ENCODE results near the gene RFX2.

DNA sequence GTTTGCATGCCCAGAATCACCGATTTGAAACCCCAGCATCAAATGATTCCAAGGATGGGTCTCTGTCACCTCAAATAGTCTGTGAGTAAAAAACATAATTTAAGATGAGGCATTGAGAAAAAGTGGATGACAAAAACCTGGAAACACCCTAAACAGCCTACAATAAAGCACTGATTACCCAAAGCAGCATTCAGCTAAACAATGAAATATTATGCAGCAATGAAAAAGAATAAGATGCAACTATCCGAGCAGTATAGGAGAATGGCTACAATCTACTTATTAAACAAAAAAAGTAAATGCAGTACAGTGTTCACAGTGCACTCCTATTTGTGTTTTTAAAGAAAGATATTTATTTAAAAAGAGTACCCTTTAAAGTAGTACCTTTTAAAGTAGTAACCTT, 7.7 kb upstream of the RFX2 start:
- no peak for TF ChIP-seq TAF1 (conservative IDR thresholded peaks at IDR 0.05)
- no peak for TF ChIP-seq ATF3 (IDR thresholded peaks at IDR 0.05)
- TF ChIP-seq, protein P1, sequence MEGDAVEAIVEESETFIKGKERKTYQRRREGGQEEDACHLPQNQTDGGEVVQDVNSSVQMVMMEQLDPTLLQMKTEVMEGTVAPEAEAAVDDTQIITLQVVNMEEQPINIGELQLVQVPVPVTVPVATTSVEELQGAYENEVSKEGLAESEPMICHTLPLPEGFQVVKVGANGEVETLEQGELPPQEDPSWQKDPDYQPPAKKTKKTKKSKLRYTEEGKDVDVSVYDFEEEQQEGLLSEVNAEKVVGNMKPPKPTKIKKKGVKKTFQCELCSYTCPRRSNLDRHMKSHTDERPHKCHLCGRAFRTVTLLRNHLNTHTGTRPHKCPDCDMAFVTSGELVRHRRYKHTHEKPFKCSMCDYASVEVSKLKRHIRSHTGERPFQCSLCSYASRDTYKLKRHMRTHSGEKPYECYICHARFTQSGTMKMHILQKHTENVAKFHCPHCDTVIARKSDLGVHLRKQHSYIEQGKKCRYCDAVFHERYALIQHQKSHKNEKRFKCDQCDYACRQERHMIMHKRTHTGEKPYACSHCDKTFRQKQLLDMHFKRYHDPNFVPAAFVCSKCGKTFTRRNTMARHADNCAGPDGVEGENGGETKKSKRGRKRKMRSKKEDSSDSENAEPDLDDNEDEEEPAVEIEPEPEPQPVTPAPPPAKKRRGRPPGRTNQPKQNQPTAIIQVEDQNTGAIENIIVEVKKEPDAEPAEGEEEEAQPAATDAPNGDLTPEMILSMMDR (IDR thresholded peaks at IDR 0.05; ENCODE audit: low read depth, low read length, missing input control): no peak
- no peak for TF ChIP-seq SP1 (IDR thresholded peaks at IDR 0.05)
- no peak for TF ChIP-seq RAD21 (IDR thresholded peaks at IDR 0.05)
- TF ChIP-seq MAX (IDR thresholded peaks at IDR 0.05): no peak
- TF ChIP-seq JUND (IDR thresholded peaks at IDR 0.05): no peak
- no peak for TF ChIP-seq EGR1 (IDR thresholded peaks at IDR 0.05; ENCODE audit: low read depth in 2 of 2)
